Peyer's patch (tissue), 4 donors: ENCODE results near the gene ARMC3. TPM values are rescaled to one million over a fixed set of nuclear protein-coding genes. Genes with fewer than 3 reads are reported as not detected.

ENCODE experiments used
- DNase-seq, 3 donors: peaks; one replicate each; pipeline ENCODE4 v3.0.0-alpha.2; 2017 to 2019
- H3K27ac ChIP-seq, 4 donors: fragments of 200-600 bp; sonication (generic); one replicate each; pipeline ENCODE4 v1.5.1; 2016 to 2019
- H3K27me3 ChIP-seq, 2 donors: fragments of 200-600 bp; sonication (generic); one replicate each; pipeline ENCODE4 v1.5.1; 2019
- H3K36me3 ChIP-seq, 3 donors: fragments of 200-600 bp; sonication (generic); one replicate each; pipeline ENCODE4 v1.5.1; 2016 to 2019
- H3K4me1 ChIP-seq, 4 donors: fragments of 200-600 bp; sonication (generic); one replicate each; pipeline ENCODE4 v1.5.1; 2016 to 2019
- H3K4me3 ChIP-seq, 4 donors: fragments of 200-600 bp; sonication (generic); 1 replicate in 3 of 4; 2 replicates in 1 of 4; pipeline ENCODE4 v1.5.1; 2016 to 2019; ENCODE audit warnings: mild to moderate bottlenecking in 1 of 4
- H3K9me3 ChIP-seq, 4 donors: fragments of 200-600 bp; sonication (generic); one replicate each; pipeline ENCODE4 v1.5.1; 2016 to 2019; ENCODE audit warnings: mild to moderate bottlenecking in 1 of 4
- POLR2A ChIP-seq, 2 donors: fragments of 450-650 bp; IDR thresholded peaks; one replicate each; pipeline ENCODE4 v1.5.1; 2017; ENCODE audit warnings: antibody characterized with exemption in 2 of 2, mild to moderate bottlenecking in 2 of 2, moderate library complexity in 2 of 2
- small RNA-seq, 2 donors: library from RNA; depleted of rRNA; stranded (forward); fragments of <200 nt; gene quantifications; one replicate each; pipeline ENCODE3, GENCODE V24; 2016
- total RNA-seq, 4 donors: library from RNA; depleted of rRNA; stranded (reverse); fragments of >200 nt; gene quantifications; one replicate each; pipeline ENCODE4 v1.1.0, GENCODE V29; 2016
- TF ChIP-seq, protein P1 (sequence below), 6 experiments: fragments of 450-650 bp in 4 of 6; fragments of 200-600 bp in 2 of 6; sonication (generic) in 1 of 6; IDR thresholded peaks; one replicate each; pipeline ENCODE4 v1.5.1; 2017 to 2019; ENCODE audit warnings: antibody characterized with exemption in 6 of 6, mild to moderate bottlenecking in 3 of 6, moderate library complexity in 1 of 6

Gene ARMC3
- total RNA-seq, 4 donors from 2014 or later, result not detected

DNA sequence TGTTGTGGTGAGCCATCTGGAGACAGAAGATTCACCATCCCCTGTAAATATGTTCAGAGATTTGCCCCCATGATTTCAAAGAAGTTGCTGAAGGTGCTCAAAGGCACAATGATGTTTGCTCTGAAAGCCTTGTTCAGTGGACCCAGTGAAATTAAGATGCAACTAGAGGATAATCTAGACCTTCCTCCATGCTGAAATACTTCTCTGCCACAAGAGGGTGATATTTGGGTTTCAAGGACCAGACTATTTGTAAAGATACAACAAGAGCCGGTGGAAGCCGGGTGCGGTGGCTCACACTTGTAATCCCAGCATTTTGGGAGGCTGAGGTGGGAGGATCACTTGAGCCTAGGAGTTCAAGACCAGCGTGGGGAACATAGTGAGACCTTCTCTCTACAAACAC, 154.0 kb downstream of the ARMC3 start:
- no peaks in the 10 kb centered on the region for H3K4me1 ChIP-seq
- no peak for DNase-seq
- H3K4me3 ChIP-seq, result no peak overlapping the region
- H3K36me3 ChIP-seq, result no peaks in the 10 kb centered on the region
- no peak for TF ChIP-seq POLR2A (IDR thresholded peaks at IDR 0.05)
- TF ChIP-seq, protein P1, sequence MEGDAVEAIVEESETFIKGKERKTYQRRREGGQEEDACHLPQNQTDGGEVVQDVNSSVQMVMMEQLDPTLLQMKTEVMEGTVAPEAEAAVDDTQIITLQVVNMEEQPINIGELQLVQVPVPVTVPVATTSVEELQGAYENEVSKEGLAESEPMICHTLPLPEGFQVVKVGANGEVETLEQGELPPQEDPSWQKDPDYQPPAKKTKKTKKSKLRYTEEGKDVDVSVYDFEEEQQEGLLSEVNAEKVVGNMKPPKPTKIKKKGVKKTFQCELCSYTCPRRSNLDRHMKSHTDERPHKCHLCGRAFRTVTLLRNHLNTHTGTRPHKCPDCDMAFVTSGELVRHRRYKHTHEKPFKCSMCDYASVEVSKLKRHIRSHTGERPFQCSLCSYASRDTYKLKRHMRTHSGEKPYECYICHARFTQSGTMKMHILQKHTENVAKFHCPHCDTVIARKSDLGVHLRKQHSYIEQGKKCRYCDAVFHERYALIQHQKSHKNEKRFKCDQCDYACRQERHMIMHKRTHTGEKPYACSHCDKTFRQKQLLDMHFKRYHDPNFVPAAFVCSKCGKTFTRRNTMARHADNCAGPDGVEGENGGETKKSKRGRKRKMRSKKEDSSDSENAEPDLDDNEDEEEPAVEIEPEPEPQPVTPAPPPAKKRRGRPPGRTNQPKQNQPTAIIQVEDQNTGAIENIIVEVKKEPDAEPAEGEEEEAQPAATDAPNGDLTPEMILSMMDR (IDR thresholded peaks at IDR 0.05), result peak in 4 of 6 experiments; percentile 11 to 37 (median 34)
- H3K9me3 ChIP-seq, result no peaks in the 10 kb centered on the region
- no peaks in the 10 kb centered on the region for H3K27me3 ChIP-seq
- no peak overlapping the region for H3K27ac ChIP-seq

Small RNA genes within 50 kb of the gene (small RNA-seq; reads per million reads assigned to genes)
- 0 reads per million in 2 donors for gene RNA5SP304

Other genes with a start within 250 kb of the ARMC3 start
- 10 to 100 TPM in 2 of 4 donors, 1 to 10 TPM in 2; 6.8 to 34.7 (median 15.4) TPM for gene PIP4K2A, start 213.5 kb upstream of the ARMC3 start, total RNA-seq
- gene MSRB2, start 167.5 kb downstream of the ARMC3 start, total RNA-seq, result 10 to 100 TPM in 3 of 4 donors, 1 to 10 TPM in 1; 9.1 to 17.6 (median 13.8) TPM